Neural progenitor cell (in vitro differentiated cells): Measurements from ENCODE around the gene C1QTNF3. TPM values are rescaled to one million over a fixed set of nuclear protein-coding genes. Genes with fewer than 3 reads are reported as not detected.

Source experiments
- DNase-seq: peaks from one replicate; pipeline ENCODE4 v3.0.0-alpha.2; 2016; ENCODE audit warnings: low spot score
- H2AFZ ChIP-seq: fragments of 200-600 bp; sonication (generic); replicated peaks from 2 replicates; pipeline ENCODE4 v1.6.1; 2016; ENCODE audit warnings: antibody characterized with exemption
- H3F3A ChIP-seq: fragments of 200-600 bp; sonication (generic); 2 replicates; pipeline ENCODE4 v1.6.1; 2016; ENCODE audit warnings: antibody characterized with exemption, low read depth
- H3K27ac ChIP-seq: fragments of 200-600 bp; sonication (generic); 2 replicates; pipeline ENCODE4 v1.5.1; 2016; ENCODE audit warnings: mild to moderate bottlenecking
- H3K27me3 ChIP-seq: fragments of 200-600 bp; sonication (generic); 2 replicates; pipeline ENCODE4 v1.6.1; 2016; ENCODE audit warnings: mild to moderate bottlenecking, moderate library complexity
- H3K36me3 ChIP-seq: fragments of 200-600 bp; sonication (generic); 2 replicates; pipeline ENCODE4 v1.5.1; 2016
- H3K4me1 ChIP-seq: fragments of 200-600 bp; sonication (generic); 2 replicates; pipeline ENCODE4 v1.6.1; 2016; ENCODE audit warnings: mixed run types
- H3K4me2 ChIP-seq: fragments of 200-600 bp; sonication (generic); 2 replicates; pipeline ENCODE4 v1.6.1; 2016
- H3K4me3 ChIP-seq: fragments of 200-600 bp; sonication (generic); 2 replicates; pipeline ENCODE4 v1.5.1; 2016
- H3K79me2 ChIP-seq: fragments of 200-600 bp; sonication (generic); 2 replicates; pipeline ENCODE4 v1.6.1; 2016; ENCODE audit warnings: low read depth
- H3K9ac ChIP-seq: fragments of 200-600 bp; sonication (generic); 2 replicates; pipeline ENCODE4 v1.6.1; 2016
- H3K9me3 ChIP-seq: fragments of 200-600 bp; sonication (generic); 2 replicates; pipeline ENCODE4 v1.5.1; 2016; ENCODE audit warnings: low read depth
- H4K20me1 ChIP-seq: fragments of 200-600 bp; sonication (generic); 2 replicates; pipeline ENCODE4 v1.6.1; 2016; ENCODE audit warnings: low read depth
- H3K27ac Mint-ChIP-seq: 3 replicates; pipeline ENCODE4 v1.8.0; 2021; ENCODE audit warnings: mixed read lengths
- H3K27me3 Mint-ChIP-seq: 2 replicates; pipeline ENCODE4 v1.8.0; 2022; ENCODE audit warnings: low read depth, mild to moderate bottlenecking, inconsistent platforms, moderate library complexity, mixed read lengths; ENCODE audit not compliant: insufficient read depth
- H3K36me3 Mint-ChIP-seq: 3 replicates; pipeline ENCODE4 v1.8.0; 2021; ENCODE audit warnings: mixed read lengths
- H3K4me1 Mint-ChIP-seq: 3 replicates; pipeline ENCODE4 v1.8.0; 2021; ENCODE audit warnings: mixed read lengths
- H3K4me3 Mint-ChIP-seq: 3 replicates; pipeline ENCODE4 v1.8.0; 2021; ENCODE audit warnings: mild to moderate bottlenecking, moderate library complexity, mixed read lengths
- H3K9me3 Mint-ChIP-seq: 3 replicates; pipeline ENCODE4 v1.8.0; 2020; ENCODE audit warnings: mixed read lengths
- EZH2 ChIP-seq: fragments of 200-600 bp; sonication (generic); IDR thresholded peaks from 2 replicates; pipeline ENCODE4 v1.6.1; 2017; ENCODE audit warnings: antibody characterized with exemption, mild to moderate bottlenecking, moderate library complexity
- EZH2phosphoT487 ChIP-seq: fragments of 200-600 bp; sonication (generic); IDR thresholded peaks from 2 replicates; pipeline ENCODE4 v1.6.1; 2017; ENCODE audit warnings: antibody characterized with exemption
- total RNA-seq: library from RNA; depleted of rRNA; stranded (reverse); fragments of >200 nt; gene quantifications from 2 replicates; pipeline ENCODE4 v1.2.3, GENCODE V29; 2015; ENCODE audit warnings: low replicate concordance
- TF ChIP-seq, protein P1 (sequence below): fragments of 200-600 bp; sonication (generic); IDR thresholded peaks from 2 replicates; pipeline ENCODE4 v1.5.1; 2017; ENCODE audit warnings: antibody characterized with exemption, mild to moderate bottlenecking

Gene C1QTNF3
- total RNA-seq, 1 donor from 2014 or later = 4.8 TPM

DNA sequence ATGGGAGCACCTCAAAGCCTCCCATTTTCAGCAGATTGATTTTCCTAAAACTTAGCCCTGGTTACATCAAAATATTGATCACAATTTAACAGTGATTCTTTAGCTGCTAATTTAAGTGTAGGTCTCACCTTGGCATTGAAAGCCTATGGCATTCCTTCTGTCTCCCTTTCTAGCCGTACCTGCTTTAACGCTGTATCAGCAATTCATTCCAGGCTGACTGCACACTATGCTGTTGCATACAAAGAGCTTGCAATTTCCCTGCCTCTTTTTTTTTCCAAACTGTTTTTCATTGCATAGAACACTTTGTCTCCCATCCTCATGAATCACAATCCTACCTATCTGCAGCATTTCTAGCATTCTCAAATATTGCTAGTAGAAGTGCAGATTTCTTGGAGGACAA, 26.3 kb downstream of the C1QTNF3 start:
- H3K4me1 ChIP-seq = no peaks in the 10 kb centered on the region
- H3K4me3 ChIP-seq = no peak overlapping the region
- H3K9me3 ChIP-seq = no peaks in the 10 kb centered on the region
- H4K20me1 ChIP-seq = no peaks in the 10 kb centered on the region
- Mint-ChIP-seq H3K4me3 (no peak overlapping the region), H3K4me1 (no peaks in the 10 kb centered on the region), H3K36me3 (no peaks in the 10 kb centered on the region), H3K9me3 (no peaks in the 10 kb centered on the region), H3K27ac (no peak overlapping the region), H3K27me3 (peaks cover 2% of the 10 kb centered on the region)
- no peak for TF ChIP-seq EZH2phosphoT487
- TF ChIP-seq, protein P1, sequence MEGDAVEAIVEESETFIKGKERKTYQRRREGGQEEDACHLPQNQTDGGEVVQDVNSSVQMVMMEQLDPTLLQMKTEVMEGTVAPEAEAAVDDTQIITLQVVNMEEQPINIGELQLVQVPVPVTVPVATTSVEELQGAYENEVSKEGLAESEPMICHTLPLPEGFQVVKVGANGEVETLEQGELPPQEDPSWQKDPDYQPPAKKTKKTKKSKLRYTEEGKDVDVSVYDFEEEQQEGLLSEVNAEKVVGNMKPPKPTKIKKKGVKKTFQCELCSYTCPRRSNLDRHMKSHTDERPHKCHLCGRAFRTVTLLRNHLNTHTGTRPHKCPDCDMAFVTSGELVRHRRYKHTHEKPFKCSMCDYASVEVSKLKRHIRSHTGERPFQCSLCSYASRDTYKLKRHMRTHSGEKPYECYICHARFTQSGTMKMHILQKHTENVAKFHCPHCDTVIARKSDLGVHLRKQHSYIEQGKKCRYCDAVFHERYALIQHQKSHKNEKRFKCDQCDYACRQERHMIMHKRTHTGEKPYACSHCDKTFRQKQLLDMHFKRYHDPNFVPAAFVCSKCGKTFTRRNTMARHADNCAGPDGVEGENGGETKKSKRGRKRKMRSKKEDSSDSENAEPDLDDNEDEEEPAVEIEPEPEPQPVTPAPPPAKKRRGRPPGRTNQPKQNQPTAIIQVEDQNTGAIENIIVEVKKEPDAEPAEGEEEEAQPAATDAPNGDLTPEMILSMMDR = no peak
- no peak for TF ChIP-seq EZH2
- no peaks in the 10 kb centered on the region for H3K79me2 ChIP-seq
- no peak overlapping the region for H2AFZ ChIP-seq
- H3K4me2 ChIP-seq = no peak overlapping the region
- no peak for DNase-seq
- H3K27ac ChIP-seq = no peak overlapping the region
- H3F3A ChIP-seq = no peaks in the 10 kb centered on the region
- H3K27me3 ChIP-seq = no peaks in the 10 kb centered on the region
- H3K9ac ChIP-seq = no peak overlapping the region
- no peaks in the 10 kb centered on the region for H3K36me3 ChIP-seq

DNA sequence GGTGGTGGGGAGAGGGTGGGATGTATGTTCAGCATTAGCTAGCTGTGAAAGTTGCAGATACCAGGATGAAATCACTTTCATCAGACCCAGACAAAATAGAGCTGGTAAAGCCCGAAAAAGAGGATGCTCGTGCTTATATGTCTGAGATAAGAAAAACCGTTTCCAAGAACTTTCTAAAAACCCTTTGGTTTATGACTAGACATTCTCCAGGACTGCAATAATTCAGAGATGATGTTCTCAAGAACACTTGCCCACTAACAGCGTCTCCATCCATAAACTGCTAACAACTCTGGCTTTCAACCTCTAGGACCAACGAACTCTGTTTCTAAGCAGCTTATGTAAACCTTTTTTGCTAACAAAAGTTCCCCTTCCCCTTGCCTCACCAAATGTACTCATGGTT, 26.8 kb downstream of the C1QTNF3 start:
- Histone ChIP-seq H3K36me3 (no peaks in the 10 kb centered on the region), H3K4me1 (no peaks in the 10 kb centered on the region), H3K4me2 (no peak overlapping the region), H3K27ac (no peak overlapping the region), H3K27me3 (no peaks in the 10 kb centered on the region), H3K4me3 (no peak overlapping the region), H3F3A (no peaks in the 10 kb centered on the region), H3K9ac (no peak overlapping the region), H2AFZ (no peak overlapping the region), H3K79me2 (no peaks in the 10 kb centered on the region), H4K20me1 (no peaks in the 10 kb centered on the region), H3K9me3 (no peaks in the 10 kb centered on the region)
- H3K4me1 Mint-ChIP-seq = no peaks in the 10 kb centered on the region
- H3K27ac Mint-ChIP-seq = no peak overlapping the region
- TF ChIP-seq EZH2phosphoT487 (no peak), EZH2 (no peak)
- TF ChIP-seq, protein P1 = no peak
- no peaks in the 10 kb centered on the region for H3K9me3 Mint-ChIP-seq
- H3K4me3 Mint-ChIP-seq = no peak overlapping the region
- no peaks in the 10 kb centered on the region for H3K36me3 Mint-ChIP-seq
- peaks cover 2% of the 10 kb centered on the region for H3K27me3 Mint-ChIP-seq
- no peak for DNase-seq

DNA sequence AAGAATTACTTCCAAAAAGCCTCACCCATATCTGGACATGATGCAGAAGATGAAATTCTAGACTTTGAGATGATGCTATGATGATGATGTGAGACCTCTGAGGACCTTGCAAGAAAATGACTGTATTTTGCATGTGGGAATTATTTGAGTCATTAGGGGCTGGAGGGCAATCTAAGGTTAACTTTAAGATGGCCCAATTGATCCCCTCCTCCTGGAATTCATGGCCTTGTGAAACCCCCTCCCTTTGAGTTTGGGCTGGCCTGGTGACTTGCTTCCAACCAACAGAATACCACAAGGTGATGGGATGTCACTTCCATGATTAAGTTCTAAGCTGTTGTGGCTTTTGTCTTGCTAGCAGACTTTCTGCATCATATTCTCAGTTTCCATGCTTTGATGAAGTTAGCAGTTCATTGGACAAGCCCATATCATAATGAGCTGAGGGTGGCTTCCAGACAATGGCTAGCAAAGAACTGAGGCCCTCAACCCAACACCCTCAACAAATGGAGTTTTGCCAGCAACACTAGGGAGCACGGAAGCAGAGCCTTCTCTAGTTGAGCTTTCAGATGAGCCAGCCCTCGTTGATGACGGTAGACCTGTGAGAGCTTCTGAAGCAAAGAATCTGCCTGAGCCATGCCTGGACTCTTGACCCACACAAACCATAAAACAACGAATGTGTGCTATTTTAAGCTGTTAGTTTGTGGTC, 27.7 kb downstream of the C1QTNF3 start:
- H3K36me3 Mint-ChIP-seq = no peaks in the 10 kb centered on the region
- H4K20me1 ChIP-seq = no peaks in the 10 kb centered on the region

More for the DNA sequence above, 27.7 kb downstream of the C1QTNF3 start:
- H3K4me1 Mint-ChIP-seq = no peaks in the 10 kb centered on the region
- peaks cover 2% of the 10 kb centered on the region for H3K27me3 Mint-ChIP-seq
- Histone ChIP-seq H3K4me3 (no peak overlapping the region), H2AFZ (no peak overlapping the region), H3F3A (no peaks in the 10 kb centered on the region), H3K27me3 (no peaks in the 10 kb centered on the region), H3K4me1 (no peaks in the 10 kb centered on the region), H3K36me3 (no peaks in the 10 kb centered on the region), H3K4me2 (no peak overlapping the region), H3K79me2 (no peaks in the 10 kb centered on the region), H3K9me3 (no peaks in the 10 kb centered on the region), H3K9ac (no peak overlapping the region), H3K27ac (no peak overlapping the region)
- no peaks in the 10 kb centered on the region for H3K9me3 Mint-ChIP-seq
- H3K4me3 Mint-ChIP-seq = no peak overlapping the region
- TF ChIP-seq EZH2 = no peak
- TF ChIP-seq EZH2phosphoT487 = no peak
- TF ChIP-seq, protein P1 = no peak
- H3K27ac Mint-ChIP-seq = no peak overlapping the region
- no peak for DNase-seq
